HG03432 (cell line): ENCODE data around the gene LAMB4.

ENCODE experiments used
- ATAC-seq: cut with Tn5 transposase; IDR thresholded peaks from one replicate; pipeline ENCODE4 v1.9.1; 2021; ENCODE audit warnings: mild to moderate bottlenecking, moderate library complexity; ENCODE audit not compliant: unreplicated experiment

Gene LAMB4

GRCh38 chr7:108130261-108130660 is at the start of gene LAMB4:
TSS of gene LAMB4 (minus strand) at chr7:108130361. CDS start at chr7:108123164, 7,197 bp downstream.
- ATAC-seq = no peak

- ATAC-seq = no peak
Observed at GRCh38 chr7:108178398-108178797, 48.2 kb upstream of the LAMB4 start.

GRCh38 chr7:108171164-108171563 is 41.0 kb upstream of the LAMB4 start:
- no peak for ATAC-seq

GRCh38 chr7:108170251-108170650 is 40.1 kb upstream of the LAMB4 start:
- no peak for ATAC-seq

GRCh38 chr7:108167460-108167859 is 37.3 kb upstream of the LAMB4 start:
- ATAC-seq = no peak

GRCh38 chr7:108166687-108167086 is 36.5 kb upstream of the LAMB4 start:
- no peak for ATAC-seq

- no peak for ATAC-seq
Observed at GRCh38 chr7:108165723-108166122, 35.6 kb upstream of the LAMB4 start.

GRCh38 chr7:108164946-108165345 is 34.8 kb upstream of the LAMB4 start:
- ATAC-seq = no peak

GRCh38 chr7:108164342-108164741 is 34.2 kb upstream of the LAMB4 start:
- no peak for ATAC-seq

- no peak for ATAC-seq
Observed at GRCh38 chr7:108158776-108159175, 28.6 kb upstream of the LAMB4 start.

GRCh38 chr7:108157606-108158335 is 27.6 kb upstream of the LAMB4 start:
- no peak for ATAC-seq

GRCh38 chr7:108156897-108157605 is 26.9 kb upstream of the LAMB4 start:
- no peak for ATAC-seq

GRCh38 chr7:108152198-108152597 is 22.0 kb upstream of the LAMB4 start:
- ATAC-seq = no peak

- no peak for ATAC-seq
Observed at GRCh38 chr7:108149908-108150307, 19.7 kb upstream of the LAMB4 start.

- no peak for ATAC-seq
Observed at GRCh38 chr7:108149119-108149518, 19.0 kb upstream of the LAMB4 start.

GRCh38 chr7:108147031-108147563 is 16.9 kb upstream of the LAMB4 start:
- no peak for ATAC-seq

GRCh38 chr7:108146070-108146842 is 16.1 kb upstream of the LAMB4 start:
- ATAC-seq = peak; percentile 47

GRCh38 chr7:108145401-108145800 is 15.2 kb upstream of the LAMB4 start:
- ATAC-seq = no peak

GRCh38 chr7:108144931-108145330 is 14.8 kb upstream of the LAMB4 start:
- no peak for ATAC-seq

GRCh38 chr7:108143658-108144420 is 13.7 kb upstream of the LAMB4 start:
- ATAC-seq = no peak
